Activated CD4-positive, alpha-beta T cell treated with anti-CD3 and anti-CD28 coated beads for 36 hours (primary cell): ENCODE results near the gene KRTAP1-4. TPM values are rescaled to one million over a fixed set of nuclear protein-coding genes. Genes with fewer than 3 reads are reported as not detected.

Experiments used
- total RNA-seq, 2 experiments: library from RNA; stranded (reverse); gene quantifications; one replicate each; pipeline ENCODE4 v1.2.3, GENCODE V29; 2021

The KRTAP1-4 gene
- total RNA-seq, 2 experiments from 2014 or later, result not detected

Other genes with a start within 250 kb of the KRTAP1-4 start
- not detected for gene KRT27, start 247.6 kb downstream of the KRTAP1-4 start, total RNA-seq
- gene KRT28, start 230.2 kb downstream of the KRTAP1-4 start, total RNA-seq, result not detected
- 10 to 100 TPM; 20.2 to 35.9 TPM for gene KRT10, start 207.6 kb downstream of the KRTAP1-4 start, total RNA-seq
- not detected for gene KRT12, start 163.0 kb downstream of the KRTAP1-4 start, total RNA-seq
- gene KRT20, start 145.0 kb downstream of the KRTAP1-4 start, total RNA-seq, result not detected
- not detected for gene KRT23, start 92.5 kb downstream of the KRTAP1-4 start, total RNA-seq
- gene KRT39, start 63.2 kb downstream of the KRTAP1-4 start, total RNA-seq, result not detected
- gene KRT40, start 45.9 kb downstream of the KRTAP1-4 start, total RNA-seq, result not detected
- not detected for gene KRTAP3-3, start 36.0 kb downstream of the KRTAP1-4 start, total RNA-seq
- not detected for gene KRTAP3-2, start 30.3 kb downstream of the KRTAP1-4 start, total RNA-seq
- not detected for gene KRTAP3-1, start 21.1 kb downstream of the KRTAP1-4 start, total RNA-seq
- gene KRTAP1-5, start 3.0 kb downstream of the KRTAP1-4 start, total RNA-seq, result not detected
- not detected for gene KRTAP1-3, start 4.7 kb upstream of the KRTAP1-4 start, total RNA-seq
- gene KRTAP1-1, start 11.3 kb upstream of the KRTAP1-4 start, total RNA-seq, result not detected
- not detected for gene KRTAP2-1, start 17.1 kb upstream of the KRTAP1-4 start, total RNA-seq
- not detected for gene KRTAP2-2, start 25.0 kb upstream of the KRTAP1-4 start, total RNA-seq
- gene KRTAP2-3, start 29.9 kb upstream of the KRTAP1-4 start, total RNA-seq, result not detected
- not detected for gene KRTAP2-4, start 35.7 kb upstream of the KRTAP1-4 start, total RNA-seq
- gene KRTAP4-7, start 54.0 kb upstream of the KRTAP1-4 start, total RNA-seq, result not detected
- gene KRTAP4-8, start 67.9 kb upstream of the KRTAP1-4 start, total RNA-seq, result not detected
- not detected for gene KRTAP4-16, start 72.0 kb upstream of the KRTAP1-4 start, total RNA-seq
- gene KRTAP4-9, start 75.2 kb upstream of the KRTAP1-4 start, total RNA-seq, result not detected
- not detected for gene KRTAP4-11, start 88.2 kb upstream of the KRTAP1-4 start, total RNA-seq
- not detected for gene KRTAP4-12, start 94.0 kb upstream of the KRTAP1-4 start, total RNA-seq
- gene KRTAP4-6, start 110.3 kb upstream of the KRTAP1-4 start, total RNA-seq, result not detected
- not detected for gene KRTAP4-5, start 119.6 kb upstream of the KRTAP1-4 start, total RNA-seq
- gene KRTAP4-4, start 130.6 kb upstream of the KRTAP1-4 start, total RNA-seq, result not detected
- not detected for gene KRTAP4-3, start 138.0 kb upstream of the KRTAP1-4 start, total RNA-seq
- gene KRTAP4-2, start 148.0 kb upstream of the KRTAP1-4 start, total RNA-seq, result not detected
- not detected for gene KRTAP4-1, start 154.7 kb upstream of the KRTAP1-4 start, total RNA-seq
- not detected for gene KRTAP9-1, start 159.7 kb upstream of the KRTAP1-4 start, total RNA-seq
- not detected for gene KRTAP9-2, start 196.5 kb upstream of the KRTAP1-4 start, total RNA-seq
- not detected for gene KRTAP9-3, start 202.3 kb upstream of the KRTAP1-4 start, total RNA-seq
- not detected for gene KRTAP9-8, start 207.8 kb upstream of the KRTAP1-4 start, total RNA-seq
- gene KRTAP9-4, start 219.5 kb upstream of the KRTAP1-4 start, total RNA-seq, result not detected
- not detected for gene KRTAP9-9, start 225.2 kb upstream of the KRTAP1-4 start, total RNA-seq
- gene KRTAP9-6, start 235.2 kb upstream of the KRTAP1-4 start, total RNA-seq, result not detected
- gene KRTAP9-7, start 245.5 kb upstream of the KRTAP1-4 start, total RNA-seq, result not detected